Fibroblast of skin of left quadriceps (primary cell): ENCODE data around the gene TAF7L.
"Not testable (repeated sequence)": the region's sequence is repeated elsewhere in the genome, so short reads cannot be mapped to it uniquely, and the experiment has no call there.

Experiments
- DNase-seq, 2 experiments: peaks; one replicate each; pipeline ENCODE4 v3.0.0-alpha.2; 2013; ENCODE audit warnings: low read depth in 2 of 2

Gene TAF7L, protein sequence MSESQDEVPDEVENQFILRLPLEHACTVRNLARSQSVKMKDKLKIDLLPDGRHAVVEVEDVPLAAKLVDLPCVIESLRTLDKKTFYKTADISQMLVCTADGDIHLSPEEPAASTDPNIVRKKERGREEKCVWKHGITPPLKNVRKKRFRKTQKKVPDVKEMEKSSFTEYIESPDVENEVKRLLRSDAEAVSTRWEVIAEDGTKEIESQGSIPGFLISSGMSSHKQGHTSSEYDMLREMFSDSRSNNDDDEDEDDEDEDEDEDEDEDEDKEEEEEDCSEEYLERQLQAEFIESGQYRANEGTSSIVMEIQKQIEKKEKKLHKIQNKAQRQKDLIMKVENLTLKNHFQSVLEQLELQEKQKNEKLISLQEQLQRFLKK

DNA sequence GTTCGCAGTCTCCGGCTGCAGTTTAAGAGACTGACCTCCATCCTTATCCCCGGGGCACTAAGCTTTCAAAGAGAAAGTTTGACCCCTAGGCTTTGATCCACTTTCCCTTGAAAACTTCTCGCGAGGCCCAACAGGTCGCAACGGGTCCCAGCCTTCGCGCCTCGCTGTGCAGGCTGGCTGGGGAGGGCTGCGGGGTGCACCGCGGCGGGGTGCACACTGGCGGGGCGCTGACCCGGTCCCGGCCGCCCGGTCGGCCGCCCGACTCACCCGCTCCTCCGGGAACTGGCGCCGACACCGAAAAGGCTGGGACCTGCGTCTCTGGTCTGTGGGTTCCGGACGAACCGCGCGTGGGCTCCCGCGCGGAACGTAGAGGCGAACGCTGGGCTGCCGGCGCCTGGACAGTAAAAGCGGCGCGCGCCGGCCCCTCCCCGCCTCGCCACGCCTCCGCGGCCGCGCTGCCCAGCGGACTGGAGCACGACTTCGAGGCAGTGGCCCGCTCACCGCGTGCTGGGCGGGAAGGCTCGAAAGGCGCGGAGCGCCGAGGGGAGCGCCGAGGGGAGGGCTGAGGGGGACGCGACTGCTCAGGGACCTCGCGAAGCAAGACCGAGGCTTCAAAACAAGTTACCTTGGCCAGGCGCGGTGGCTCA, at the start of gene TAF7L:
Gene TAF7L, minus strand, starts transcription at position 378 of the 647 bp plus-strand sequence. CDS start 3,791 bp downstream, outside the sequence.
- no peak for DNase-seq

GRCh38 chrX:101337776-101338271, 46.7 kb upstream of the TAF7L start:
- no peak for DNase-seq

DNA sequence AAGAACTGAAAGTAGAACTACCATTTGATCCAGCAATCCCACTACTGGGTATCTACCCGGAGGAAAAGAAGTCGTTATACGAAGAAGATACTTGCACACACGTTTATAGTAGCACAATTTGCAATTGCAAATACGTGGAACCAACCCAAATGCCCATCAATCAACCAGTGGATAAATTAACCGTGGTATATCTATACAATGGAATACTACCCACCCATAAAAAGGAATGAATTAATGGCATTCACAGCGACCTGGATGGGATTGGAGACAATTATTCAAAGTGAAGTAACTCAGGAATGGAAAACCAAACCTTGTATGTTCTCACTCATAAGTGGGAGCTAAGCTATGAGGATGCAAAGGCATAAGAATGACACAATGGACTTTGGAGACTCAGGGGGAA, 43.2 kb upstream of the TAF7L start:
- not testable (repeated sequence) for DNase-seq

GRCh38 chrX:101326600-101326999, 35.5 kb upstream of the TAF7L start:
- DNase-seq: not testable (repeated sequence)

DNA sequence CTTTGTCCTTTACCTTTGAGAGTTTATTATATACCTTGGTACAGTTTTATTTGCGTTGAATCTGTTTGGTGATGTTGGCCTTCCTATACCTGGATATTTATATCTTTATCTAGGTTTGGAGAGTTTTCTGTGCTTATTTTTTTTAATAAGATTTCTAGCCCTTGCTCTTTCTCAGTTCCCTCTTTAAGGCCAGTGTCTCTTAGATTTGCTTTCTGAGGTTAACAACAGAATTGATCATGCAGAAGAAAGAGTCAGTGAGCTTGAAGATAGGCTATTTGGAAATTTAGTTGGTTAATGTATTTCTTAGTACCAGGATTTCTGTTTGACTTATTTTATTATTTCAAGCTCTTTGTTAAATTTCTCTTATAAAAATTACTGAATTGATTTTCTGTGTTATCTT, 12.7 kb upstream of the TAF7L start:
- DNase-seq: no peak

DNA sequence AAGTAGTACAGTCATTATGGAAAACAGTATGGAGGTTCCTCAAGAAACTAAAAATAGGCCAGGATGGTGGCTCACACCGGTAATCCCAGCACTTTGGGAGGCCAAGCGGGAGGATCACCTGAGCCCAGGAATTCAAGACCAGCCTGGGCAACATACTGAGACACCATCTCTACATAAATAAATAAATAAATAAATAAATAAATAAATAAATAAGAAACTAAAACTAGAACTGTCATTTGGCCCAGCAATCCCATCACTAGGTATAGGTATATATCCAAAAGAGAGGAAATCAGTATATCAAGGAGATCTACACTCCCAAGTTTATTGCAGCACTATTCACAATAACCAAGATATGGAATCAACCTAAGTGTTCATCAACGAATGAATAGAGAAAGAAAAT, 4.5 kb upstream of the TAF7L start:
- not testable (repeated sequence) for DNase-seq

GRCh38 chrX:101287402-101287801, 3.7 kb downstream of the TAF7L start:
- DNase-seq: peak; percentile 3 to 11

- no peak for DNase-seq
Measured at GRCh38 chrX:101276238-101276637, 14.9 kb downstream of the TAF7L start.

DNA sequence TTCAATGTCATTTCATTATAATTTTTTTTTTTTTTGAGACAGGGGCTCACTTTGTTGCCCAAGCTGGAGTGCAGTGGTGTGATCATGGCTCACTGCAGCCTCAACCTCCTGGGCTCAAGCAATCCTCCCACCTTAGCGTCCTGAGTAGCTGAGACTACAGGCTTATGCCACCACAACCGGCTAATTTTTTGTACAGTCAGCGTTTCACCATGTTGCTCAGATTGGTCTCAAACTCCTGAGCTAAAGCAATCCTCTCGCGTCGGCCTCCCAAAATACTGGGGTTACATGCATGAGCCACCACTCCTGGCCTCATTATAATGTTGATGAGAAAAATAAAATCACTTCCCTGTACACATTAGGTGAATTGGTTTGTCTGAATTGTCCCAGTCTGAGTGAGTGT, 16.9 kb downstream of the TAF7L start:
- no peak for DNase-seq

- DNase-seq: no peak
Measured at GRCh38 chrX:101265869-101266428, 25.2 kb downstream of the TAF7L start.

DNA sequence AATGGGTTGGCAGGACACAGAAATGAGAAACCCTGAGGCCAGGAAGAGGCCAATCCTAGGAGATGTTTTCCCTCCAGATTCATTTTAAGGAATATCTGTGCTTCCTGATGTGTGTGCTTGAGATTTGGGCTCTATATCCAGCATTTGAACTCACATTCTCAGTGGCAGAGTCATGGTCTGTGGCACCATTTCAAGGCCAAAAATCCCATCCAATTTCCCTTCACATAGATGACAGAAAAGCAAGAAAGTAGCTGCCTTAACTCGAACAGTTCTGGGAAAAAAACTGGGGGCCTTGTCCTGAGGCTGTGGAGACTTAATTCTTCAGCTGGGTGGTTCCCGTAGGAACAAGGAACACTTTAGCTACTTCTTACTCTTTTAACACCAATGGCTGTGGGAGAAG, 27.4 kb downstream of the TAF7L start:
- no peak for DNase-seq

DNA sequence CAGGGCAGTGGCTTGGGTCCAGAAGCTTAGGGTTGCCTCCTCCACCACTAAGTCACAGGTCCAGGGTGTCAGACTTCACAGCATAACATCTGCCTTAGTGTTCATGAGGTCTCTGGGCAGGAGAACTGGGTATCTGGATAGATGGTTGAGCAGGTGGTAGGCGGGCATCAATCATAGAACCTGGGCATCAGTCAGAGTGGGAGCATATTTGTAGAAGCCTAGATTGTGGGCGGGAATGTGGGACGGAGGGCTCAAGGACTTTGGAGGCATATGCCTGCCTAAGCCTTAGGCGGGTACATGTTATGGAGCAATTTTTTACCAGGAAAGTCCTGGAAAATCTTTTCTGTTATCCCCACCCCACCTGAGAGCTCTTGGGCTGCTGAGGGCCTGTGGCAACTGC, 28.5 kb downstream of the TAF7L start:
- no peak for DNase-seq

GRCh38 chrX:101260435-101260834, 30.7 kb downstream of the TAF7L start:
- DNase-seq: no peak

- DNase-seq: no peak
Measured at GRCh38 chrX:101258259-101258581, 32.9 kb downstream of the TAF7L start.

GRCh38 chrX:101257448-101258258, 33.5 kb downstream of the TAF7L start:
- DNase-seq: no peak

DNA sequence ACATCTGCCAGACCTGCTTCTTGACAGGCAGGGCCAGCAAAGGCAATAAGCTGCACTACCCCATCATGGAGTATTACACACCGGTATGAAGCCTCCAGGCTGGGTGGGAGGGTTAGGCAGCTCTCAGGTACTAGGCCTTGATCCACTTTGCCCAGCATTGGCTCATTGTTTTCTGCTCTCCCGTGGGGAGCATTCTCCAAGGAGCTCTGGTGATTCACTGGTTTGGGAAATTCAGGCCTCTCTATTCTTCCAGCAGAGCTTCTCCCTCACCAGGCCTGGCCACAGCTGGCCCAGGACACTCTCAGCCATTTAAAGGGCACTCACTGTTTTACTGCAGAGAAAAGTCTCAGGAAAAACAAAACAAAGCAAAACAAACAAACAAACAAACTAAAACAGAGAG, 38.5 kb downstream of the TAF7L start:
- DNase-seq: no peak

- no peak for DNase-seq
Measured at GRCh38 chrX:101241531-101241930, 49.6 kb downstream of the TAF7L start.

DNA sequence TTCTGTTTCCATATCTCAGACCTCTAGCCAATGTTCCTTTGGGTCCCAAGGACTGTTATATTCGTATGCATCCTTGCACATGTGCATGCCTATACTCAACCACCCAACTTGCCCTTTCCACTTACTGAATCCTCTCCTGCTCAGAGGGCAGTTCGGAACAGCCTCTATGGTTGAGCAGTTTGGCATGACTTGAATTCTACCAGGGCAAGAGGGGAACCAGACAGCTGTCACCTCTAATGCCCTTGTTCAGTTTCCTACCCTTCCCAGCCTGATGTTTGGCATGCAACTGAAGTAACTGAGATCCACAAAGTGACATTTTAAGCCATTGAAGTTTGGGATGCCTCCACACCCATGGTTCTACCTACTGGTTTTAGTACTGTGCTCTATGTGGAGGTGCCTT, 54.1 kb downstream of the TAF7L start:
- DNase-seq: no peak

GRCh38 chrX:101232316-101232715, 58.8 kb downstream of the TAF7L start:
- DNase-seq: no peak

GRCh38 chrX:101231080-101231479, 60.1 kb downstream of the TAF7L start:
- no peak for DNase-seq

GRCh38 chrX:101230636-101231035, 60.5 kb downstream of the TAF7L start:
- DNase-seq: no peak

GRCh38 chrX:101229170-101229569, 62.0 kb downstream of the TAF7L start:
- DNase-seq: peak; percentile 55 to 59
